GM18505 (cell line): ENCODE data around the gene IGF1R.
"Not testable (repeated sequence)": the region's sequence is repeated elsewhere in the genome, so short reads cannot be mapped to it uniquely, and the experiment has no call there.

Experiments used
- ATAC-seq: cut with Tn5 transposase; IDR thresholded peaks from one replicate; pipeline ENCODE4 v1.9.1; 2021; ENCODE audit not compliant: unreplicated experiment
- POLR2A ChIP-seq: IDR thresholded peaks from 4 replicates; pipeline ENCODE4 v1.6.1; 2011; ENCODE audit warnings: borderline replicate concordance; ENCODE audit not compliant: insufficient read depth, insufficient read length; ENCODE audit errors: extremely low read depth

IGF1R gene

GRCh38 chr15:98986281-98986680, 337.9 kb downstream of the IGF1R start:
- no peak for ATAC-seq
- no peak for TF ChIP-seq POLR2A

GRCh38 chr15:98994892-98995291, 346.6 kb downstream of the IGF1R start:
- ATAC-seq = no peak
- TF ChIP-seq POLR2A = no peak

DNA sequence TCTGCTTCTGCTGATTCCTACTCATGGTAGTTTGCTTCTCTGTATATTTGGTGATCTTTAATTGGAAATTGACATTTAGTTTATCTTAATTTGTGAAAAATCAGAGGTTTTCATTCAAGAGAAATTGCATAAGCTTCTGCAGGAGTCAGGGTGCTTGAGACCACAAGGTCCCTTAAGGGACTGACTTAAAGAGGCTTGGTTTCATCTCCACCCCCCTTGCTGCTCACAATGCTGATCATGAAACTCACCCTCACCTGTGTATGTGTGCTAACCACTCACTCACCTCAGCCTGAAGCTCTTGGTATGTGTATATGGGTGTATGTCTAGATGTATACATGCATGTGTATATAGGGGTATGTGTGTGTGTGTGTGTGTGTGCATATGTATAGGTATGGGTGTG, 347.8 kb downstream of the IGF1R start:
- no peak for TF ChIP-seq POLR2A
- no peak for ATAC-seq

DNA sequence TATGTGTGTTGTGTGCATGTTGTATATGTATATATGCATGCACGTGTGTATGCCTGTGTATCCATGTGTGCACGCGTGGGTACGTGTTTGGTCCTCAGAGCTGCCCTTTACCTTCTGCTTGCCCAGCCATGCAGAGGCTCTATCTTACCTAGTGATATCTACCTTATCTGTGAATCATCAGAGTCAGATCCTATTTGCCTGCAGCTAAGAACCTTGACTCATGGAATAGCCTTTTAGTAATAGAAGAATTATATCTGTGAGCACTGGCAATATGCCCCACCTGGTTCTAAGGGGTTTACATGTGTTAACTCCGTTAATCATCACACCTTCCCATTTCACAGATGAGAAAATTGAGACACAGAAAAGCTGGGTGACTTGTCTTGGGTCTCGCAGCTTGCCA, 348.3 kb downstream of the IGF1R start:
- ATAC-seq = no peak
- TF ChIP-seq POLR2A = no peak

- no peak for ATAC-seq
- TF ChIP-seq POLR2A = no peak
These were observed 349.0 kb downstream of the IGF1R start for GRCh38 chr15:98997312-98997711.

- no peak for ATAC-seq
- no peak for TF ChIP-seq POLR2A
These were observed 349.4 kb downstream of the IGF1R start for GRCh38 chr15:98997755-98998154.

DNA sequence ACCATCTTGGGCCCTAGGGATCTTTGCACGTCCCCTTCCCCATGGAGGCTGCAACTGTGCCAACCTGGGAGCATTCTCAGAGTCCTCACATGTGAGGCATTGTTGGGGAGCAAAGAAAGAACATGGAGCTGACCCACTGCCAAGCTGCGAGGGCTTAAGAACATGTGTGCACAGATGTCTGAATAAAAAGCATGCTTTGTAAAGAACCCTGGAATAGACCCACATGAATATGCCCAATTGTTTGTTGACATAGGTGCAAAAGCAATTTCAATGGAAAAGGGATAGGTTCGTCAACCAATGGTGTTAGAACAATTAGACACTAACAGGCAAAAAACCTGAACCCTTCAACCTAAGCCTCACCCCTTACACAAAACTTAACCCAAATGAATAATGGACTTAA, 349.9 kb downstream of the IGF1R start:
- no peak for ATAC-seq
- TF ChIP-seq POLR2A = no peak

DNA sequence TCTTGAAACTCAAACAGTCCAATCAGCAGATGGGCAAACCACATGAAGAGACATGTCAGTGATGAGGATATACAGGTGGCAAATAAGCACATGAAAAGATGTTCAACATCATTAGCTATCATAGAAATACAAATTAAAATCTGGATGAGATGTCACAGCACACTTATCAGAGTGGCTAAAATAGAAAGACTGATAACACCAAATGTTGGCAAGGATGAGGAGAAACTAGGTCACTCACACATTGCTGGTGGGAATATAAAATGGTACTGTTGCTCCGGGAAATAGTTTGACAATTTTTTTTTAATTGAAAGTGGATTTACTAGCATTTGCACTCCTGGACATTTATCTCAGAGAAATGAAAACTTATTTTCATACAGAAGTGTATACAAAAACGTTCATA, 350.9 kb downstream of the IGF1R start:
- no peak for TF ChIP-seq POLR2A
- ATAC-seq = no peak

- no peak for ATAC-seq
- TF ChIP-seq POLR2A = no peak
These were observed 353.9 kb downstream of the IGF1R start for GRCh38 chr15:99002226-99002625.

- not testable (repeated sequence) for ATAC-seq
These were observed 355.0 kb downstream of the IGF1R start for GRCh38 chr15:99003317-99003716.

GRCh38 chr15:99004998-99005974, 356.9 kb downstream of the IGF1R start:
- ATAC-seq = not testable (repeated sequence)

GRCh38 chr15:99006146-99006545, 357.8 kb downstream of the IGF1R start:
- no peak for TF ChIP-seq POLR2A
- ATAC-seq = no peak

DNA sequence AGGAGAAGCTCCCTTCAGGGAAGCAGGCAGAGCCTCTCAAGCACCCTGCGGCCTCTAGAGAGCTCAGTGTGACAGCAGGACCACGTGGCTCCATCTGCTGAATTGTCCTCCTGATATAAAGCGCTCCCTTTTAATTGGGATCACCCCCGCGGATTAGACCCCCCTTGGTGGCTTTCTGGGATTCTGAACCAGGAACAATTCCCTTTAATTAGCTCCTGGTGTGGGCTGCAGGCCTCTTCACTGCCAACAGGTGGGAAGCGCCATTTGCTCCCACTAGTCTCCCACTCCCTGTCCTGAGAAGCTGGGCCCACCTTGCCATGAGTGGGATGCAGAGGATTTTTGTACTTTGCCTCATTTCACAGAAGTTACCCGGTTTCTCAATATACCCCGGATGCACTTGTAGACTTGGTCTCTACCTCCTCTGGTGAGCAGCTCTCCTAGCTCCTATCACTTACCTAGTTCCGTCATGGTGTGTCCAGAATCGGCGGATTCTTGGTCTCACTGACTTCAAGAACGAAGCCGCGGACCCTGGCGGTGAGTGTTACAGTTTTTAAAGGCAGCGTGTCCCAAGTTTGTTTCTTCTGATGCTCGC, 358.7 kb downstream of the IGF1R start:
- ATAC-seq = no peak
- TF ChIP-seq POLR2A = no peak

DNA sequence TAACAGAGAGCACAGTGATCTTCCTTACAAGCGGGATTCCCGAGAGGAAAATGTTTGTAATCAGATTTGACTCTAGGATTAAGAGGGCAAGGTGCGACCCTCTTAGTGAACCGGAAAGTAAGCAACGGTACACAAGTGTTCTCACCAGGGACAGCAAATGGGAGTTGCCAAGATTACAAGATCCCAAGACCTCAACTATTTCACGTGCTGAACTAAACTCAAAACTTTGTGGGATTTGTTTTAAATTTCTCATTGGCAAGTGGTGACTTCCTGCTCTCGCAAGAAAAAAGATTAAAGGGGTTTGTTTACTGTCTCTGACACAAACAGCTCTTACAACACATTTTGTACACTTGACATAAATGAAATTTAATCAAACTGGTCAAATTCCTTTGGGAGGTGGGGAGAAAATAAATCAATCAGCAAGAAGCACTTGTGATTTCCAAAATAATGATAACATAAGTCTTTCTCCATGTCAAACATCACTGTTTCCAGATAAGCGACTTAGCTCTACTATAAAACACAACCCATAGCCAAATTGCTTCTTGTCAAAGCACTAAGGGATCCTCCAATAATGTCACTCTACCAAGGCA, 361.5 kb downstream of the IGF1R start:
- ATAC-seq = no peak
- no peak for TF ChIP-seq POLR2A
